Measurements from ENCODE around the gene PALD1.

GRCh38 chr10:70571636-70572439 lies 93.3 kb downstream of the PALD1 start:
- TF ChIP-seq HNRNPK (IDR thresholded peaks at IDR 0.05; ENCODE audit: low read depth, low read length, poor library complexity, severe bottlenecking) (no peak), ATF4 (CRISPR knock-in tag; IDR thresholded peaks at IDR 0.05) (no peak), ZBTB7A (CRISPR knock-in tag; IDR thresholded peaks at IDR 0.05) (no peak), SP2 (CRISPR knock-in tag; IDR thresholded peaks at IDR 0.05) (no peak), HINFP (CRISPR knock-in tag; IDR thresholded peaks at IDR 0.05; ENCODE audit: low read depth) (no peak), ZNF30 (CRISPR knock-in tag; IDR thresholded peaks at IDR 0.05) (no peak), EP300 (IDR thresholded peaks at IDR 0.05; ENCODE audit: low read depth in 2 of 2, low read length in 2 of 2) (no peak), EP300 (CRISPR knock-in tag; IDR thresholded peaks at IDR 0.05; ENCODE audit: borderline replicate concordance) (no peak), ZNF33A (CRISPR knock-in tag; IDR thresholded peaks at IDR 0.05; ENCODE audit: borderline replicate concordance) (no peak)

Data from HepG2 (cell line).